Astrocyte (in vitro differentiated cells and primary cell): Measurements from ENCODE around the gene GLB1L3.

ENCODE experiments used
- CTCF ChIP-seq: IDR thresholded peaks from 2 replicates; pipeline ENCODE4 v1.5.1; 2011; ENCODE audit warnings: low read depth, mild to moderate bottlenecking, inconsistent platforms, low read length, moderate library complexity; ENCODE audit not compliant: insufficient read depth
- EZH2 ChIP-seq: IDR thresholded peaks from 2 replicates; pipeline ENCODE4 v1.6.1; 2012; ENCODE audit warnings: mild to moderate bottlenecking, low read length, inconsistent platforms; ENCODE audit not compliant: insufficient read depth

DNA sequence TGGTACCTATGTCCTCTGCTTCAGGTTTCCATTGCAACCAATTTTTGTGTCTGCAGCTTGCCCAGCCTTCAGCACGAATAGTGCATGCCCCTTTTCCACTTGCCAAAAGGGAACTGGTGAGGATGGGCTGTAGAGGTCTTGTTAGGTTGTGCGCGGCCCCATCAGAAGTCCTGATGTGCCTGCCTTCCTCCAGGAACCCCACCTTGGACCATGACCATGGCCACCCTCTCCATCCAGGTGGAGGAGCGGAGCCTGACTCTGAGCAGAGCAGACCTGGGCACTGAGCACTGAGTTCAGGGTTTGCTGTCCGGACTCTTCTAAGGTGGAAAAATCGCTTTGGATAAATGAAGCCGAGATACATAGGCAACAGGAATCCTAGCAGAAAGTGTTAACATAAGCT lies 62.5 kb downstream of the GLB1L3 start:
- TF ChIP-seq CTCF (no peak), EZH2 (no peak)
